ENCODE results near the gene MED9. TPM values are rescaled to one million over a fixed set of nuclear protein-coding genes. Genes with fewer than 3 reads are reported as not detected.

The MED9 gene
- total and polyA plus RNA-seq, 3 experiments from 2014 or later = 13.5 to 17.9 (median 13.8) TPM

DNA sequence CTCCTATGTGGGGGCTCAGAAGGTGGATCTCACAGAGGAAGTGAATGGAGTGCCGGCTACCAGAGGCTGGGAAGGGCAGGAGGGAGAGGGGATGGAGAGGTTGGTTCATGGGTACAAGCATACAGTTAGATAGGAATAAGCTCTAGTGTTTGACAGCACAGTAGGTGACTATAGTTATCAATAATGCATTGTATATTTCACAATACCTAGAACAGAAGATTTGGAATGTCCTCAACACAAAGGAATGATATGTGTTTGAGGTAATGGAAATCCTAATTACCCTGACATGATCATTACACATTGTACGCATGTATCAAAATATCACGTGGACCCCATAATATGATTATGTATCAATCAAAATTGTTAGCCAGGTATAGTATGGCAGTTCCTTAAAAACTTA, 38.9 kb upstream of the MED9 start:
- Mint-ChIP-seq H3K27me3 (no peaks in the 10 kb centered on the region), H3K36me3 (no peaks in the 10 kb centered on the region), H3K9me3 (no peaks in the 10 kb centered on the region), H3K4me3 (no peak overlapping the region), H3K27ac (no peak overlapping the region), H3K4me1 (peaks cover 4 to 10% (median 10%) of the 10 kb centered on the region in 3 donors)
- CTCF ChIA-PET = no interaction called here
- Histone ChIP-seq H3K4me1 (ENCODE audit: insufficient read depth, low read length) (no peaks in the 10 kb centered on the region), H3K9me3 (ENCODE audit: low read length) (no peaks in the 10 kb centered on the region), H3K27me3 (ENCODE audit: insufficient read depth, low read length, poor library complexity, severe bottlenecking) (no peaks in the 10 kb centered on the region), H3K36me3 (ENCODE audit: insufficient read depth, low read length) (no peaks in the 10 kb centered on the region), H3K27ac (ENCODE audit: low read depth, low read length) (no peak overlapping the region), H3K4me3 (ENCODE audit: low read length) (no peak overlapping the region)
- DNase-seq = no peak
- POLR2A ChIA-PET = no interaction called here

DNA sequence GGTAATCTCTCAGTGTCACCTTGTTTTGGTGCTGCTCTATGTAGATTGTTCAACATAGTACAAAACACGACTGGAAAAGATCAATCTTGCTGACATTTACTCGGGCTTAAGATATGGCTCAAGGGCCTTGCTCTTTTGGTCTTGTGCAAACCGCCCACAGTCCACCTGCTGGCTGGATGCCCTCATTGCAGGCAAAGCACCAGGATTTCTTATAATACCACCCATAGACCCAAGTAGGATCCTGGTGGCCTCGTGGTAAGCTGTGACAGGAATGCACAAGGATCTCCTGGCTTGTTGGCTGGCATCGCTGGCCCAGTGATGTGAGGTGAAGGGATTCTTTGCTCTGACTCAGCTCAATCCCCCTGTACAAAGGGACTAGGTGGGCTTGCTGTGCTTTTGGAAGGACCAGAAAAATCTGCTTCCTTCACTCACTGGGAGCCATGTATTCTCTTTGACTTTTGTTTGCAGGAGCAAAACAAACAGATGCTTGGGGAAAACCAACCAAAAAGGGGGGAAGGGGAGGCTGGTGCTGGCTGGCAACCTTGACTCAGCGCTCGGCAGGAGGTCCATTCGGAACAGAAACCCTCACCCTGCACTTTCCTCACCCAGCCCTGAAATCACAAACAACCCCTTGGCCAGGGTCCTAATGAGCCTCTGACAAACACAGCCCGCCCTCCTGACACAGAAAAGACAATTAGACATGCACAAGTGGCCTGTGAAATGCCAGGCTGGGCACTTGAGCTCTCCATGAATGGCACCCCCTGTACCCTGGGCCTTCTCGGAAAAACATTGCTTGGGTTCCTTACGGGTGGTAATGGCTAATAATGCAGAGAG, 36.6 kb upstream of the MED9 start:
- no peak overlapping the region for H3K4me3 ChIP-seq (ENCODE audit: low read length)
- ChIA-PET POLR2A (no interaction called here), CTCF (interaction anchor here (1.0 to 2.2 kb wide), 6 partner anchors 43 to 201 kb away, joined by 3 to 12 read pairs (median 6); no protein-coding TSS in a partner anchor)
- H3K27ac ChIP-seq (ENCODE audit: low read depth, low read length) = no peak overlapping the region
- Mint-ChIP-seq H3K27ac (peak overlapping the region in 3 of 8 donors; percentile 3 to 70 (median 31)), H3K4me3 (no peak overlapping the region), H3K27me3 (peaks cover 0 to 3% of the 10 kb centered on the region in 2 donors), H3K36me3 (no peaks in the 10 kb centered on the region), H3K9me3 (no peaks in the 10 kb centered on the region), H3K4me1 (peaks cover 4 to 10% (median 10%) of the 10 kb centered on the region in 3 donors)
- DNase-seq = peak; percentile 60 to 83 (median 65)
- no peaks in the 10 kb centered on the region for H3K4me1 ChIP-seq (ENCODE audit: insufficient read depth, low read length)
- no peaks in the 10 kb centered on the region for H3K9me3 ChIP-seq (ENCODE audit: low read length)
- H3K27me3 ChIP-seq (ENCODE audit: insufficient read depth, low read length, poor library complexity, severe bottlenecking) = no peaks in the 10 kb centered on the region
- H3K36me3 ChIP-seq (ENCODE audit: insufficient read depth, low read length) = no peaks in the 10 kb centered on the region

GRCh38 chr17:17440938-17441675, 35.7 kb upstream of the MED9 start:
- ChIA-PET POLR2A (no interaction called here), CTCF (interaction anchor here (1.0 to 2.2 kb wide), 6 partner anchors 44 to 201 kb away, joined by 3 to 12 read pairs (median 6); no protein-coding TSS in a partner anchor)
- Histone ChIP-seq H3K36me3 (ENCODE audit: insufficient read depth, low read length) (no peaks in the 10 kb centered on the region), H3K9me3 (ENCODE audit: low read length) (no peaks in the 10 kb centered on the region), H3K27me3 (ENCODE audit: insufficient read depth, low read length, poor library complexity, severe bottlenecking) (no peaks in the 10 kb centered on the region), H3K4me3 (ENCODE audit: low read length) (no peak overlapping the region), H3K27ac (ENCODE audit: low read depth, low read length) (no peak overlapping the region), H3K4me1 (ENCODE audit: insufficient read depth, low read length) (no peaks in the 10 kb centered on the region)
- peaks cover 0 to 3% of the 10 kb centered on the region in 2 donors for H3K27me3 Mint-ChIP-seq
- H3K9me3 Mint-ChIP-seq = no peaks in the 10 kb centered on the region
- H3K4me1 Mint-ChIP-seq = peaks cover 4 to 10% (median 10%) of the 10 kb centered on the region in 3 donors
- no peaks in the 10 kb centered on the region for H3K36me3 Mint-ChIP-seq
- DNase-seq = no peak
- H3K27ac Mint-ChIP-seq = no peak overlapping the region
- no peak overlapping the region for H3K4me3 Mint-ChIP-seq

DNA sequence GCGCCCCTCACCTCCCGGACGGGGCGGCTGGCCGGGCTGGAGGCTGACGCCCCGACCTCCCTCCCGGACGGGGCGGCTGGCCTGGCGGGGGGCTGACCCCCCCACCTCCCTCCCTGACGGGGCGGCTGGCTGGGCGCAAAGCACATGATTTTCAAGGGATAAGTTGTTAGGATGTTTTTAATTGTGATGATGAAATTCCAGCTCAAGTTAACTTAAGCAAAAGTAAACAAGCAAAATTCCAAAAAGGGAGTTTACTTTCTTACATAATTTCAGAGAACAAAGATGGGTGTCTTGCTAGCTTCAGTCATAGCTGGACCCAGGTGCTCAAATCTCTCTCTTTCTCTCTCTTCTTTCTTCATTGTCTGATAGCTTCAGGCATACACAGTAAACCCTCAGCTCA, 33.6 kb upstream of the MED9 start:
- Mint-ChIP-seq H3K36me3 (peaks cover 0 to 3% (median 0%) of the 10 kb centered on the region in 3 donors), H3K27me3 (peaks cover 0 to 3% of the 10 kb centered on the region in 2 donors), H3K9me3 (no peaks in the 10 kb centered on the region), H3K4me3 (no peak overlapping the region), H3K4me1 (peaks cover 4 to 10% (median 10%) of the 10 kb centered on the region in 3 donors), H3K27ac (peak overlapping the region in 1 of 8 donors; percentile 84)
- Histone ChIP-seq H3K36me3 (ENCODE audit: insufficient read depth, low read length) (no peaks in the 10 kb centered on the region), H3K27me3 (ENCODE audit: insufficient read depth, low read length, poor library complexity, severe bottlenecking) (no peaks in the 10 kb centered on the region), H3K4me3 (ENCODE audit: low read length) (no peak overlapping the region), H3K9me3 (ENCODE audit: low read length) (no peaks in the 10 kb centered on the region), H3K27ac (ENCODE audit: low read depth, low read length) (no peak overlapping the region), H3K4me1 (ENCODE audit: insufficient read depth, low read length) (no peaks in the 10 kb centered on the region)
- ChIA-PET CTCF (interaction anchor here (0.6 to 1.2 kb wide), 3 partner anchors 87 to 198 kb away, joined by 3 to 5 read pairs (median 3); no protein-coding TSS in a partner anchor), POLR2A (no interaction called here)
- no peak for DNase-seq

GRCh38 chr17:17445296-17445924, 31.4 kb upstream of the MED9 start:
- no peak for DNase-seq
- H3K36me3 ChIP-seq (ENCODE audit: insufficient read depth, low read length) = no peaks in the 10 kb centered on the region
- Mint-ChIP-seq H3K27me3 (peaks cover 0 to 5% of the 10 kb centered on the region in 2 donors), H3K4me3 (no peak overlapping the region), H3K27ac (peak overlapping the region in 1 of 8 donors; percentile 68), H3K4me1 (no peaks in the 10 kb centered on the region), H3K9me3 (no peaks in the 10 kb centered on the region), H3K36me3 (peaks cover 0 to 3% (median 0%) of the 10 kb centered on the region in 3 donors)
- no peak overlapping the region for H3K4me3 ChIP-seq (ENCODE audit: low read length)
- H3K27me3 ChIP-seq (ENCODE audit: insufficient read depth, low read length, poor library complexity, severe bottlenecking) = no peaks in the 10 kb centered on the region
- H3K9me3 ChIP-seq (ENCODE audit: low read length) = no peaks in the 10 kb centered on the region
- ChIA-PET POLR2A (no interaction called here), CTCF (no interaction called here)
- H3K27ac ChIP-seq (ENCODE audit: low read depth, low read length) = no peak overlapping the region
- no peaks in the 10 kb centered on the region for H3K4me1 ChIP-seq (ENCODE audit: insufficient read depth, low read length)

- ChIA-PET POLR2A (no interaction called here), CTCF (no interaction called here)
- Histone ChIP-seq H3K4me3 (ENCODE audit: low read length) (no peak overlapping the region), H3K27ac (ENCODE audit: low read depth, low read length) (no peak overlapping the region), H3K27me3 (ENCODE audit: insufficient read depth, low read length, poor library complexity, severe bottlenecking) (peaks cover 4% of the 10 kb centered on the region), H3K36me3 (ENCODE audit: insufficient read depth, low read length) (no peaks in the 10 kb centered on the region), H3K9me3 (ENCODE audit: low read length) (no peaks in the 10 kb centered on the region), H3K4me1 (ENCODE audit: insufficient read depth, low read length) (no peaks in the 10 kb centered on the region)
- H3K36me3 Mint-ChIP-seq = peaks cover 0 to 3% (median 0%) of the 10 kb centered on the region in 3 donors
- no peak for DNase-seq
- no peak overlapping the region for H3K27ac Mint-ChIP-seq
- H3K27me3 Mint-ChIP-seq = peaks cover 0 to 5% of the 10 kb centered on the region in 2 donors
- no peaks in the 10 kb centered on the region for H3K4me1 Mint-ChIP-seq
- no peaks in the 10 kb centered on the region for H3K9me3 Mint-ChIP-seq
- H3K4me3 Mint-ChIP-seq = no peak overlapping the region
Measured at GRCh38 chr17:17445925-17446665, 30.7 kb upstream of the MED9 start.

DNA sequence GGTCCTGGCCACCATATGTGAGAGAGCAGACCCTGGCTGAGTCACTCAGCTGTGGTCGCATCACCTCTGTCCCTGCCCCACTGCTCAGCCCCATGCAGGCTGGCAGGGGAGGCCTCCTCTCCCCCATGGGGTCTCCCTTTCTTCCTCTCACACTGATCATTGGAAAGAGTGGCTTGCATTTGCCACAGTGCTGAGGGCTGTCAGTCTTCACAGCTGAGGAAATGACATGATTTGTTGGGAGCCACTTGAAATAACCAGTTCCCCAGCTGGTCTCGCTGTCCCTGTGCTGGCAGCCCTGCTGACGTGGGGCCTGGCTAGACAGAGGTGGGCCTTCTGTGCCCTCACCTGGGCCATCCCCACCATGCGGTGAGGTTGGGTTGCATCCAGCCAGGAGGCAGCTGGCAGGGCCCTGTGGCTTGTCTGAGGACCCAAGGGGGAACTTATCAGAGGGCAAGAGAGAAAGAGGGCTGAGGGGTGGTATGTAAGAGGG, 30.1 kb upstream of the MED9 start:
- H3K9me3 ChIP-seq (ENCODE audit: low read length) = no peaks in the 10 kb centered on the region
- POLR2A ChIA-PET = no interaction called here
- no peak overlapping the region for H3K27ac Mint-ChIP-seq
- peaks cover 0 to 3% (median 0%) of the 10 kb centered on the region in 3 donors for H3K36me3 Mint-ChIP-seq
- DNase-seq = no peak
- peaks cover 0 to 5% of the 10 kb centered on the region in 2 donors for H3K27me3 Mint-ChIP-seq
- CTCF ChIA-PET = interaction anchor here (0.9 kb wide), 1 partner anchor 91 kb away, joined by 3 read pairs; no protein-coding TSS in a partner anchor
- no peak overlapping the region for H3K4me3 Mint-ChIP-seq
- no peaks in the 10 kb centered on the region for H3K9me3 Mint-ChIP-seq
- no peaks in the 10 kb centered on the region for H3K36me3 ChIP-seq (ENCODE audit: insufficient read depth, low read length)
- no peaks in the 10 kb centered on the region for H3K4me1 Mint-ChIP-seq
- H3K4me1 ChIP-seq (ENCODE audit: insufficient read depth, low read length) = no peaks in the 10 kb centered on the region
- H3K27me3 ChIP-seq (ENCODE audit: insufficient read depth, low read length, poor library complexity, severe bottlenecking) = peaks cover 4% of the 10 kb centered on the region
- H3K27ac ChIP-seq (ENCODE audit: low read depth, low read length) = no peak overlapping the region
- H3K4me3 ChIP-seq (ENCODE audit: low read length) = no peak overlapping the region

Data from CD8-positive, alpha-beta memory T cell (primary cell).